GM12878 (cell line): Measurements from ENCODE around the gene APLN. TPM values are rescaled to one million over a fixed set of nuclear protein-coding genes. Genes with fewer than 3 reads are reported as not detected.
A peak's percentile ranks its signal among the peaks of the same experiment; 100 is the strongest.

Source experiments
- ATAC-seq: fragments of 200-7000 bp; cut with Tn5 transposase; 3 replicates; pipeline ENCODE4 v1.9.1; 2020; ENCODE audit warnings: mild to moderate bottlenecking, moderate library complexity
- BruUV-seq: library from RNA; stranded (reverse); fragments of 400-500 nt; replicated peaks from 2 replicates; lab custom pipeline; 2021; lab: Mats Ljungman, UMichigan
- CTCF ChIA-PET: fragments of 300-600 bp; sonication (Branson Sonifier 250); formaldehyde crosslinking; extraction: SDS; loops from one replicate; lab custom pipeline; 2021; ENCODE audit warnings: inconsistent platforms; lab: Yijun Ruan, JAX
- POLR2A ChIA-PET: fragments of 350-600 bp; formaldehyde crosslinking; extraction: SDS; loops from one replicate; lab custom pipeline; 2021; ENCODE audit warnings: inconsistent platforms; lab: Charles Lee
- RAD21 ChIA-PET: fragments of 300-600 bp; sonication (Branson Sonifier 250); formaldehyde crosslinking; loops from one replicate; lab custom pipeline; 2023; ENCODE audit warnings: antibody characterized with exemption; ENCODE audit not compliant: unreplicated experiment; lab: Charles Lee
- SMC1A ChIA-PET: fragments of 300-600 bp; sonication (Branson Sonifier 250); formaldehyde crosslinking; loops from one replicate; lab custom pipeline; 2023; ENCODE audit not compliant: unreplicated experiment, uncharacterized antibody; lab: Charles Lee
- DNase-seq: peaks from one replicate; pipeline ENCODE4 v3.0.0-alpha.2; 2011; ENCODE audit warnings: low read depth, low spot score
- FAIRE-seq: peaks from 3 replicates; lab custom pipeline; 2011; peaks lifted over from hg19 to GRCh38; lab: Jason Lieb, UNC
- H2AFZ ChIP-seq: 2 replicates; pipeline ENCODE4 v1.6.0; 2011; ENCODE audit warnings: low read depth, low read length, control low read depth; ENCODE audit not compliant: control insufficient read depth
- H3K27ac ChIP-seq: 2 replicates; pipeline ENCODE4 v1.5.1; 2011; ENCODE audit warnings: control low read depth; ENCODE audit not compliant: control insufficient read depth, insufficient read depth
- H3K27me3 ChIP-seq, 2 experiments: replicated peaks in 1 of 2; 2 replicates each; pipeline versions ENCODE4 v1.6.0 to v1.6.1; 2011; ENCODE audit warnings: low read length in 1 of 2; ENCODE audit not compliant: control insufficient read depth in 2 of 2, insufficient read depth in 2 of 2
- H3K36me3 ChIP-seq, 2 experiments: 2 replicates each; pipeline ENCODE4 v1.5.1; 2011; ENCODE audit warnings: low read length in 1 of 2; ENCODE audit not compliant: control insufficient read depth in 2 of 2, insufficient read depth in 2 of 2
- H3K4me1 ChIP-seq: 2 replicates; pipeline ENCODE4 v1.6.1; 2011; ENCODE audit warnings: mild to moderate bottlenecking, low read length, moderate library complexity, mixed read lengths; ENCODE audit not compliant: control insufficient read depth, insufficient read depth
- H3K4me2 ChIP-seq: 2 replicates; pipeline ENCODE4 v1.6.0; 2011; ENCODE audit warnings: control low read depth; ENCODE audit not compliant: control insufficient read depth, insufficient read depth
- H3K4me3 ChIP-seq: fragments of 200-600 bp; sonication (generic); 2 replicates; pipeline ENCODE4 v1.5.1; 2016
- H3K79me2 ChIP-seq: 2 replicates; pipeline ENCODE4 v1.6.0; 2011; ENCODE audit warnings: low read length; ENCODE audit not compliant: control insufficient read depth, insufficient read depth
- H3K9ac ChIP-seq: 2 replicates; pipeline ENCODE4 v1.8.0; 2011; ENCODE audit warnings: low read length, control low read depth, mixed read lengths; ENCODE audit not compliant: control insufficient read depth, insufficient read depth
- H3K9me3 ChIP-seq: replicated peaks from 3 replicates; pipeline ENCODE4 v1.5.1; 2011; ENCODE audit warnings: mild to moderate bottlenecking, low read length; ENCODE audit not compliant: control insufficient read depth, insufficient read depth
- H4K20me1 ChIP-seq: 2 replicates; pipeline ENCODE4 v1.6.0; 2011; ENCODE audit not compliant: control insufficient read depth, insufficient read depth
- GATAD2B ChIP-seq: fragments of 450-650 bp; conservative IDR thresholded peaks from 2 replicates; pipeline ENCODE4 v1.6.1; 2017; ENCODE audit warnings: low read depth, mild to moderate bottlenecking, moderate library complexity
- MTA3 ChIP-seq: IDR thresholded peaks from 2 replicates; pipeline ENCODE4 v1.6.1; 2012; ENCODE audit warnings: low read length, inconsistent platforms, borderline replicate concordance
- MYC ChIP-seq: IDR thresholded peaks from 2 replicates; pipeline ENCODE4 v1.6.1; 2011; ENCODE audit warnings: mild to moderate bottlenecking, low read length, moderate library complexity, inconsistent platforms; ENCODE audit not compliant: insufficient read depth, insufficient replicate concordance, insufficient read length, severe bottlenecking
- POU2F2 ChIP-seq: IDR thresholded peaks from 3 replicates; pipeline ENCODE4 v1.6.1; 2011; ENCODE audit warnings: low read depth, mild to moderate bottlenecking, low read length, borderline replicate concordance
- YBX1 ChIP-seq: fragments of 450-650 bp; IDR thresholded peaks from 2 replicates; pipeline ENCODE4 v1.6.1; 2016; ENCODE audit warnings: antibody characterized with exemption
- WGBS: methylation state at CpG from one replicate; pipeline ENCODE4 v1.1.6; 2016; ENCODE audit warnings: low lambda C conversion rate; ENCODE audit not compliant: insufficient replicate concordance, insufficient coverage; ENCODE audit errors: missing lambda C conversion rate; 5-methylcytosine and 5-hydroxymethylcytosine counted together
- in situ Hi-C: fragments of 300-500 bp; cut with MboI; formaldehyde crosslinking; loops from 9 replicates; pipeline ENCODE4 v1.14.3; 2018; ENCODE audit warnings: mixed read lengths
- intact Hi-C: fragments of 100-400 bp; cut with micrococcal nuclease; formaldehyde crosslinking; loops from one replicate; pipeline ENCODE4 v1.14.2; 2022; ENCODE audit not compliant: unreplicated experiment
- polyA plus RNA-seq, 11 experiments: library from polyadenylated mRNA; depleted of rRNA in 4 of 11; unstranded in 6 of 11; stranded (reverse) in 5 of 11; fragments of >200 nt; fragmentation: Nextera tagmentation in 4 of 11; fragmentation: Illumina TruSeq in 1 of 11; extraction: Ambion mirVana in 4 of 11; extraction: Trizol in 1 of 11; gene quantifications; 1 replicate in 1 of 11; 2 replicates in 10 of 11; pipeline versions ENCODE4 v1.2.1 to v1.2.3, GENCODE V29; 2011 to 2016; ENCODE audit warnings: inconsistent platforms in 2 of 11, missing spikeins in 2 of 11, low read depth in 1 of 11
- total RNA-seq, 4 experiments: library from RNA; depleted of rRNA in 3 of 4; stranded (reverse); fragments of >200 nt in 3 of 4; fragmentation: Illumina TruSeq in 1 of 4; extraction: Trizol in 1 of 4; gene quantifications; 2 replicates each; pipeline versions ENCODE4 v1.2.1 to v1.2.3, GENCODE V29; 2013 to 2021

Gene APLN
- total and polyA plus RNA-seq, 10 of the 15 experiments (the other 5 are each of a cell fraction or from before 2014, with no cell fraction given) = 0.31 TPM; not detected in 9

DNA sequence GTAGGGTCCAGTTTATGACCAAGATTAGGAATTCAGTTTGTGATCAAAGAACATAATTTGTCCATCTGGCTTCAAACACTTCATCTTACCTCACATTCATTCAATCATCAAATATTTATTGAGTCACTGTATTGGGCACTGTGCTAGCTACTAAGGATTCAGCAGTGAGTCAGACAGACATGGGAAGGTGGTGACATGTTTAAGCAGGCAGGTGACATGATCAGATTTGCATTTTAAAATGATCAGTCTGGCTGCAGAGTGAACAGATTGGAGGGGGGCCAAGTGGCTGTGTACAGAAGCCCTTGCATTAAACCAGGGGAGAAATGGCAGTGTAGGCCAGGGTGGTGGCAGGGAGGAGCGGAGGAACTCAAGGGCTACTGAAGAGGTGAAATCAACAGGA lies 25.1 kb upstream of the APLN start:
- Histone ChIP-seq H3K4me1 (no peaks in the 10 kb centered on the region; the same call in 1 of the 2 replicates), H2AFZ (no peak overlapping the region), H3K4me3 (no peak overlapping the region), H3K9me3 (no peaks in the 10 kb centered on the region), H3K79me2 (no peaks in the 10 kb centered on the region), H3K9ac (no peak overlapping the region), H3K27me3 (no peaks in the 10 kb centered on the region; a peak in 1 of 4 replicates), H3K36me3 (no peaks in the 10 kb centered on the region), H3K27ac (no peak overlapping the region), H3K4me2 (no peak overlapping the region), H4K20me1 (no peaks in the 10 kb centered on the region)
- SMC1A ChIA-PET = interaction anchor here (0.5 to 1.4 kb wide), 3 partner anchors 20 to 79 kb away, joined by 3 to 4 read pairs (median 3); no protein-coding TSS in a partner anchor
- TF ChIP-seq MTA3 = no peak
- ATAC-seq (no peak), DNase-seq (no peak), FAIRE-seq (no peak)
- WGBS = 100% methylated on average over 1 of the region's 1 CpG
- RAD21 ChIA-PET = no interaction called here
- intact Hi-C loops = no loop called here
- POLR2A ChIA-PET = no interaction called here
- no TSS peak for BruUV-seq
- CTCF ChIA-PET = interaction anchor here (1.6 kb wide), 1 partner anchor 32 kb away, joined by 4 read pairs; no protein-coding TSS in a partner anchor
- in situ Hi-C loops = no loop called here

DNA sequence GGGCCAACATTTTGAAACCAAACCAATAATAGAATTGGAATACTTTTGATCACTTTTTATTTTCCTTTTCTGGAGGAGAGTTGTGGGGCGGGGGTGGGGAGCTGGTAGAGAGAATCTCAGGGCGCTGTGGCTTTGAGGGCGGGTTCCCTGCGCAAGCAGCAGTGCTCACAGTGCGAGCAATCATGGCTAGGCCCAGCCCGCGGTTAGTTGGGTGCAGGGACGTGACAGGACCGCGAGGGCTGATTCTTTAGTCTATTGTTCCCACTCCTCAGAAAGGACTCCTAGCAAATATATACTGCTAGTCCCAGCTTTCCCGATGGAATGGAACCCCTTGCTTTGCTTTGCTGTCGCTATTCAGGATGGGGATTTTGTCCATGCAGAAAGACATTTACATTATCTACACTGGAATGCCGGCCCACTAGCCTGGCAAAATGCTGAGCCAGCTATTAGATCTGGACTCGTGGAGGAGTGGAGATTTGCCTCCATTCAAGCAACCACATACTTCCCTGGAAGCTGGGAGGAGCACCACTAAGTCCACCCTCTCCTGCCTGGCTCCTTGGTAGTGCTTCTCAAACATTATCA lies 23.9 kb upstream of the APLN start:
- Histone ChIP-seq H3K27ac (no peak overlapping the region), H3K4me3 (peak overlapping the region; percentile 36; the same call in 1 of the 2 replicates), H3K4me2 (peak overlapping the region; percentile 71; the same call in 1 of the 2 replicates), H2AFZ (peak overlapping the region; percentile 29), H3K9me3 (no peaks in the 10 kb centered on the region), H3K9ac (no peak overlapping the region), H3K79me2 (no peaks in the 10 kb centered on the region), H4K20me1 (no peaks in the 10 kb centered on the region), H3K27me3 (no peaks in the 10 kb centered on the region; a peak in 1 of 4 replicates), H3K36me3 (no peaks in the 10 kb centered on the region), H3K4me1 (no peaks in the 10 kb centered on the region; the same call in 1 of the 2 replicates)
- ATAC-seq (peak; percentile 68), FAIRE-seq (no peak), DNase-seq (no peak)
- intact Hi-C loops (no loop called here), in situ Hi-C loops (no loop called here)
- TF ChIP-seq GATAD2B (no peak), YBX1 (no peak), MYC (no peak), POU2F2 (no peak)
- CTCF ChIA-PET = interaction anchor here (1.0 to 2.2 kb wide), 4 partner anchors 48 to 247 kb away, joined by 4 to 8 read pairs (median 6); no protein-coding TSS in a partner anchor
- POLR2A ChIA-PET = no interaction called here
- BruUV-seq = no TSS peak
- 31% methylated on average over 14 of the region's 14 CpGs for WGBS
- SMC1A ChIA-PET = interaction anchor here (0.6 to 1.4 kb wide), 2 partner anchors 81 to 249 kb away, joined by 3 to 4 read pairs; no protein-coding TSS in a partner anchor
- RAD21 ChIA-PET = no interaction called here
